Activated CD4-positive, alpha-beta T cell treated with anti-CD3 and anti-CD28 coated beads, Interleukin-10, Interleukin-2, amounts not matched to agents 100 ng/mL and 50 ng/mL, durations not matched to agents 16 hours and 8 hours (primary cell): Measurements from ENCODE around the gene TMCO4.

Source experiments
- DNase-seq: peaks from one replicate; pipeline ENCODE4 v3.0.0-alpha.2; 2020

TMCO4 gene

DNA sequence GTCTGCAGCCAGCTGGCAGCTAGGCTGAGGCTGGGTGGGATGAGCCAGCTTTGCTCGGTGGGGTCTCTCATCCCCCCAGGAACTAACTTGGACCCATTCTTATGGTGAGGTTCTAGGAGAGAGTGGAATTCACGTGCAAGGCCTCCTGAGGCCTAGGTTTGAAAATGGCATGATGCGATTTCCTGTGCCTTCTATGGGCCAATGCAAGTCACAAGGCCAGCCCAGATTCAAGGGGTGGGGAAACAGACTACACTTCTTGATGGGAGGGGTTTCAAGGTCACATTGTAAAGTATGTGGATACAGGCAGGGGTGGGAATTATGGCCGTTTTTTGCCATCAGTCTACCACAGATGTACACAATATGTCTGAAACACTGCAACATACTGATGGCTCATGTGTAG, 86.8 kb downstream of the TMCO4 start:
- DNase-seq: peak; percentile 29

DNA sequence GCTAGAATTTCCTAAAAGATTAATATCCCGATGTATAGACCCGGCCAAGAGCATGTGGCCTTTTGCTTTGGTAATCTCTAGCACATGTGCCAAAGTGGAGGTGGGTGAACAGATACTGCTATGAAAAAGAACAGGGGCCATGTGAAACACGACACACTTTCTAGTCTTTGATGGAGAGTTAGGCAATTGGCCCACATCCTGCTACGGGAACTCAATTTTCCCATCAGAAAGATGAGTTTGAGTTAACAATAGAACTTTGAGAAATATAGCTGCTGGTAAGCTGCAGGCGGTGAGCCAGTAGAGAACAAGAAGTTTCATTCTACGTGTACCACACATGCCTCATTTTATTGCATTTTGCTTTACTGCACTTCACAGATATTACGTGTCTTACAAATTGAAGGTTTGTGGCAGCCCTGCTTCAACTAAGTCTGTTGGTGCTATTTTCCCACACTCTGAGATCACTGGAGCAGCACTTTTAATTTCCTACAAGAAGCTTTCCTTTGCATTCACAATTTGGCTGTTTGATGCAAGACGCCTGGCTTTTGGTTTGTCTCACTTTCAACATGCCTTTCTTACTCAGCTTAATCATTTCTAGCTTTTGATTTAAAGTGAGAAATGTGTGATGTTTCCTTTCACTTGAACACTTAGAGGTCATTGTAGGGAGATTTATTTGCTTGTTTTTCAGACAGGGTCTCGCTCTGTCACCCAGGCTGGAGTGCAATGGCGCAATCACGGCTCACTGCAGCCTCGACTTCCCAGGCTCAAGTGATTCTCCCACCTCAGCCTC, 88.7 kb downstream of the TMCO4 start:
- peak; percentile 89 for DNase-seq

GRCh38 chr1:19709260-19709793, 90.4 kb downstream of the TMCO4 start:
- DNase-seq: no peak

- no peak for DNase-seq
These were observed 91.1 kb downstream of the TMCO4 start for GRCh38 chr1:19708567-19709110.

DNA sequence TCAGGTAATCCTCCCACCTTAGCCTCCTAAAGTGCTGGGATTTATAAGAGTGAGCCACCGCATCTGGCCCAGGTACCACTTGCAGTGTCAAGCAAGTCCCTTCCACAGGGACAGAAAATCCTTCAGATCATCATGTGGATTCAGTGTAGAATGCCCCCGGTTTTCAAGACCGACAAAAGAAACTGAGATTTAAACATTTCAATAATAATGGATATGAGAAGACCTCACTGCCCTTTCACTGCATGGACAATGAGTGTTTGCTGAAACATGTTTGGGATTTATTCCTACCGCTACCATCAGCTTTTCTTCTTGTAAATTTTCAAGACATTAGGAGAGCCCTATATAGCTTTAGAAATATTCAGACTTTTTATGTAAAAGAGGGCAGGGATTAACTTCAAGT, 93.6 kb downstream of the TMCO4 start:
- no peak for DNase-seq

DNA sequence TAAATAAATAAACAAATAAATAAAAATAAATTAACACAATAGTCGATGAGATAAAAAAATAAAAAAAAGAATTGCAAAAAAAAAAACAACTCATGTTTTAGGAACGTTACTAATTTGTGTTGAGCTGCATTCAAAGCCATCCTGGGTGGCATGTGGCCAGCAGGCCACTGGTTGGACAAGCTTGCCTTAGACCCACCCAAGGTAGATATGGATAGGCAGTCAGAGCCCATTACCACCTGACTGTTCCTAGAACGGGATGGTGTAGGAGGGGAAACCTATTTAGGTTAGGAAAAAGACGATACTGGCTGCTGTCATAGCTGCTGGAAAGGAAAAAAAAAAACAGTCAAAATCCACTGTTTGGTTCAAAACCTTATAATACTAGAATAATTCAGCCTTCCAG, 94.3 kb downstream of the TMCO4 start:
- no peak for DNase-seq

DNA sequence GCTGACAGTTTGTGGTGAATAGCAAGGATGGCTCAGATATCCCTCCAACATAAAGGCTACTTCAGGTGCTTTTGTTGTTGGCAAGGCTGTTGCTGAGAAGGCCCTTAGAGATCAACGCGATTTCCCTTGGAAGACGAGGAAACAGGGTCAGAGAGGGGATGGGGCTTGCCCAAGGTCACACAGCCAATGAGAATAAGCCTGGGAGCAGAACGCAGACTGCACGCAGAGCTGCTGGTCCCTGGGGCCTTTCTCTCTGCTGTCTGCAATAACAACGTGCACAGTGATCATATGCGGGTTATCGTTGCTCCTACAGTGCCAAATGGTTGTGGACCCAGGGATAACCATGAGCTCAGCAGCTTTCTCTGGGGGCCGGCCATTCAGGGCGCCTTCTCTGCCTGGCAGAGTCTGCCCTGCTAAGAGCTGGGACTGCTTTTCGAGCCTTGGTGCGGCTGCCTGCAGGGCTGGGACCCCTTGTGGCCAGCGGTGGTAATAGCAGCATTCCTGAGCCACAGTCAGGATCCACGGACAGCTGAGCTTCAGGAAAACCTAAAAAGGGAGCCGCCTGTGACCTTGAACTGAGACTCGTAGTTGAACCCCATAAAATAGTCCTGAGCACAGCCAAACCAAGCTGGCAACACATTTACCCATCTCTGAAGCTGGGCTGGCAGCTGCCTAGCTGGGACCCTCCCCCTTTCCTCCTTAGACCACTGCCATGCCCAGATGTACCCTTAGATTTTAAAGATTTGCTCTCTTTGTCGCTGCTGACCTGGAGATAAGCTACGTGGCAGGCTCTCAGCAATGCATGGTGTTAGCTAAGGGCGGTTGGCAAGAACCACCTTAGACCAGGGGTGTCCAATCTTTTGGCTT, 95.2 kb downstream of the TMCO4 start:
- peak; percentile 66 for DNase-seq

GRCh38 chr1:19703280-19703679, 96.4 kb downstream of the TMCO4 start:
- DNase-seq: no peak

- no peak for DNase-seq
These were observed 99.5 kb downstream of the TMCO4 start for GRCh38 chr1:19700079-19700777.

- no peak for DNase-seq
These were observed 101.5 kb downstream of the TMCO4 start for GRCh38 chr1:19698181-19698580.

DNA sequence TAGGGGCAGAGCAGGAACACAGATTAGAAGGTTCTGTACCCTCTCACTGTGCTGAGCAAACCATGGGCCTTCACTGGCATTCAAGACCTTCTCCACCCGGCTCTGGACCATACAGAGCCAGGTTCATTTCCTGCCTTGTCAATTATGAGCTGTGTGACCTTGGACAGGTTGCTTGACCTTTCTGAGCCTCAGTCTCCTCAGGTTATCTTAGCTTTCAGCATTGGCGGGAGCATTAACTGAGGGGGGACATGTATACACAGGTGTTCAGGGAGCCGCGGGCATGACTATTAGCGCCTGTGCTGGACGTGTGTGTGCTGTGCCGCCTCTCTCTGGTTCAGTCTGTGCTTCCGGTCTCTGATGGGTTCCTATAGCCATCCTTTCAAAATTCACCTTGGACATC, 102.9 kb downstream of the TMCO4 start:
- DNase-seq: no peak

DNA sequence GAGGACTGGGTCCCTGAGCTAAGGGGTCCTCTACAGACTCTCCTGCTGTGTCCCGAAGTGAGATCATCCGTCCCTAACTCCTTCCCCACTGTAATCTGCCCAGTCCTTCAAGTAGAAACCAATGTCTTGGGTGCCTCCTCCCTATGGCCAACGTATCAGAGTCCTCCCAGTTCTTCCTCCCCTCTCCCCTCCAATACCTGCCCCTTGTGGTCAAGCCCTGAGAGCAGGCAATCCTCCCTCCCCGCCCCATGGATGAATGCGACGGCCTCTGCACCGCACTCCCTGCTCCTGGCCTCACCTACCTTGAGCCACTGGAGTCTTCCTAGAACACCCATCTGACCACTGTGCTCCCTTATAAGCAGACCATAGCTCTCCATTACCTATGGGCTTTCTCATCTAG, 103.9 kb downstream of the TMCO4 start:
- no peak for DNase-seq

- DNase-seq: no peak
These were observed 105.4 kb downstream of the TMCO4 start for GRCh38 chr1:19694298-19694697.

DNA sequence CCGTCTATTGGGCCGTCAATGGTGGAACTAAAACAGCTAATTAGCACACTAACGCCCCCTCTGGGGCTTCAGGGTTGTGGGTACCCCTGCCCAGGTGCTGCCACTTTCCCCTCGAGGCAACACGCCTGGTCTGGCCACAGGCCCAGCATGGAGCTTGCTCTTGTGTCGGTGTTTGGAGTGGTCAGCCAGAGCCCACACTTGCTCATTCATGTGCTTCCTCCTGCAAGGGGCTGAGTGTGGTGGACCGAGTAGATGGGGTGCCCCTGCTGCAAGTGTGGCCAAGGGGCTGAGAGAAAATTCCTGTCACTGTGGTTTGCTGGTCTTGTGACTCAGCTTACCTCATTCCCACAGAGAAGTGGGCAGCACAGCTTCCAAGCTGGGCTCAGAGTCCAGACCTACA, 109.4 kb downstream of the TMCO4 start:
- DNase-seq: no peak

- DNase-seq: no peak
These were observed 109.9 kb downstream of the TMCO4 start for GRCh38 chr1:19689856-19690255.

DNA sequence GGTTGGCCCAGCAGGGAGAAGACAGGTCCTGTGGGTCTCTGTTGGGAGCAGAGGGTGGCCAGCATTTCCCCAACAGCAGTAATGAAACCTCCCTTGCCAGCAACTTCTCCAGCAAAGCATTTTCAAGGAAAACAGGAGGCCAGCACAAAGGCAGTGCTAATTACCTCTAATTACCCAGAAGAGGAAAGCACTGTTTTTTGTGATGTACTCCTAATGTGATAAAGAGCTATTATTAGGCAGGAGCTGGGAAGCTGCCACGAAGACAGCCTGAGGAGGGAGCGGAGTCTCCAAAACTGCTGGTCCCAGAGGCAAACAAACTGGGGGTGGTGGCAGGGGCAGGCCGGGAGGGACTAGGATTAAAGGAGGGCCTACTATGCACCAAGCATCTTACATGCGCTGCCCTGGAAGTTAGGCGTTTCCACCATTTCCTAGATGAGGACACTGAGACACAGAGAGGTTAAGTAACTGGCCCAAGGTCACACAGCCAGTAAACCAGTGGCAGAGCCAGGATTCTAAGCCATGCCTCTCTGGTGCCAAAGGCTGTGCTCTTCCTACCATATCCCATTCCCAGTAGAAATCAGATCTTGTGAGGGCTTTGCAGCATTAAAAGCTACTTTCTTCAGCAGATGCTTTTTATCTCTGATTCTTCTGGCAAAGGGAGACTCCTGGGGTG, 110.5 kb downstream of the TMCO4 start:
- DNase-seq: no peak

GRCh38 chr1:19688041-19688842, 111.5 kb downstream of the TMCO4 start:
- DNase-seq: no peak

GRCh38 chr1:19687414-19687813, 112.3 kb downstream of the TMCO4 start:
- no peak for DNase-seq

- DNase-seq: no peak
These were observed 113.7 kb downstream of the TMCO4 start for GRCh38 chr1:19685994-19686393.

GRCh38 chr1:19684677-19685076, 115.0 kb downstream of the TMCO4 start:
- DNase-seq: no peak

GRCh38 chr1:19683351-19683750, 116.4 kb downstream of the TMCO4 start:
- DNase-seq: no peak

- DNase-seq: no peak
These were observed 116.8 kb downstream of the TMCO4 start for GRCh38 chr1:19682901-19683300.
